Astrocyte (in vitro differentiated cells and primary cell): ENCODE measurements around the gene ZNF8. TPM values are rescaled to one million over a fixed set of nuclear protein-coding genes. Genes with fewer than 3 reads are reported as not detected.

ENCODE experiments used
- DNase-seq: peaks from one replicate; pipeline ENCODE4 v3.0.0-alpha.2; 2010; ENCODE audit warnings: low read depth
- FAIRE-seq: peaks from 2 replicates; lab custom pipeline; 2011; peaks lifted over from hg19 to GRCh38; lab: Jason Lieb, UNC
- H2AFZ ChIP-seq: 2 replicates; pipeline ENCODE4 v1.6.0; 2012; ENCODE audit warnings: low read depth, low read length, inconsistent platforms
- H3K27ac ChIP-seq: 2 replicates; pipeline ENCODE4 v1.5.1; 2011; ENCODE audit warnings: low read depth, low read length, inconsistent platforms
- H3K27me3 ChIP-seq: 2 replicates; pipeline ENCODE4 v1.6.0; 2011; ENCODE audit warnings: low read length, inconsistent platforms; ENCODE audit not compliant: insufficient read depth
- H3K36me3 ChIP-seq: 2 replicates; pipeline ENCODE4 v1.5.1; 2011; ENCODE audit warnings: low read length, inconsistent platforms; ENCODE audit not compliant: insufficient read depth
- H3K4me1 ChIP-seq: 2 replicates; pipeline ENCODE4 v1.5.1; 2011; ENCODE audit warnings: low read length, inconsistent platforms; ENCODE audit not compliant: insufficient read depth
- H3K4me2 ChIP-seq: 2 replicates; pipeline ENCODE4 v1.6.0; 2012; ENCODE audit warnings: low read length, inconsistent platforms
- H3K4me3 ChIP-seq: 2 replicates; pipeline ENCODE4 v1.5.1; 2011; ENCODE audit warnings: low read depth, mild to moderate bottlenecking, low read length, inconsistent platforms; ENCODE audit not compliant: insufficient read depth
- H3K79me2 ChIP-seq: 2 replicates; pipeline ENCODE4 v1.6.0; 2012; ENCODE audit warnings: mild to moderate bottlenecking, low read length, inconsistent platforms; ENCODE audit not compliant: insufficient read depth
- H3K9ac ChIP-seq: 2 replicates; pipeline ENCODE4 v1.6.0; 2012; ENCODE audit warnings: mild to moderate bottlenecking, low read length, inconsistent platforms
- H3K9me3 ChIP-seq: 2 replicates; pipeline ENCODE4 v1.5.1; 2012; ENCODE audit warnings: low read depth, mild to moderate bottlenecking, low read length, inconsistent platforms; ENCODE audit not compliant: insufficient read depth
- H4K20me1 ChIP-seq: 2 replicates; pipeline ENCODE4 v1.6.0; 2012; ENCODE audit warnings: low read length, inconsistent platforms; ENCODE audit not compliant: insufficient read depth
- H3K27ac Mint-ChIP-seq: one replicate; pipeline ENCODE4 v1.8.0; 2021; ENCODE audit warnings: mild to moderate bottlenecking, mixed read lengths; ENCODE audit not compliant: unreplicated experiment
- H3K27me3 Mint-ChIP-seq: one replicate; pipeline ENCODE4 v1.8.0; 2021; ENCODE audit warnings: low read depth, mixed read lengths; ENCODE audit not compliant: unreplicated experiment
- H3K36me3 Mint-ChIP-seq: one replicate; pipeline ENCODE4 v1.8.0; 2021; ENCODE audit warnings: low read depth, mixed read lengths; ENCODE audit not compliant: unreplicated experiment
- H3K4me1 Mint-ChIP-seq: one replicate; pipeline ENCODE4 v1.8.0; 2021; ENCODE audit warnings: low read depth, mixed read lengths; ENCODE audit not compliant: unreplicated experiment
- H3K4me3 Mint-ChIP-seq: one replicate; pipeline ENCODE4 v1.8.0; 2021; ENCODE audit warnings: mild to moderate bottlenecking, moderate library complexity, mixed read lengths; ENCODE audit not compliant: unreplicated experiment
- H3K9me3 Mint-ChIP-seq: one replicate; pipeline ENCODE4 v1.8.0; 2021; ENCODE audit warnings: mild to moderate bottlenecking, mixed read lengths; ENCODE audit not compliant: unreplicated experiment
- CTCF ChIP-seq: IDR thresholded peaks from 2 replicates; pipeline ENCODE4 v1.5.1; 2011; ENCODE audit warnings: low read depth, mild to moderate bottlenecking, inconsistent platforms, low read length, moderate library complexity; ENCODE audit not compliant: insufficient read depth
- EZH2 ChIP-seq: IDR thresholded peaks from 2 replicates; pipeline ENCODE4 v1.6.1; 2012; ENCODE audit warnings: mild to moderate bottlenecking, low read length, inconsistent platforms; ENCODE audit not compliant: insufficient read depth
- total RNA-seq: library from RNA; stranded (reverse); gene quantifications from 2 replicates; pipeline ENCODE4 v1.2.1, GENCODE V29; 2021

The ZNF8 gene
- total RNA-seq, 1 donor from 2014 or later = 10.0 TPM

GRCh38 chr19:58326914-58327726 is 48.4 kb downstream of the ZNF8 start, which contains the start of gene ZSCAN22:
Gene ZSCAN22 (plus strand): TSS chr19:58326994. CDS start chr19:58334803, 7,809 bp downstream.
- Histone ChIP-seq H3K36me3 (no peaks in the 10 kb centered on the region), H3K9me3 (no peaks in the 10 kb centered on the region), H3K27ac (peak within 1 kb of the TSS; percentile 77), H3K27me3 (no peaks in the 10 kb centered on the region), H3K9ac (peak within 1 kb of the TSS; percentile 88), H3K79me2 (peaks cover 49% of the 10 kb centered on the region), H2AFZ (peak within 1 kb of the TSS; percentile 90), H3K4me1 (peaks cover 26% of the 10 kb centered on the region), H3K4me2 (peak within 1 kb of the TSS; percentile 88), H3K4me3 (peak within 1 kb of the TSS; percentile 84), H4K20me1 (peaks cover 41% of the 10 kb centered on the region)
- no peak within 1 kb of the TSS for H3K4me3 Mint-ChIP-seq
- no peak within 1 kb of the TSS for H3K27ac Mint-ChIP-seq
- no peak for FAIRE-seq
- DNase-seq = peak; percentile 93
- no peaks in the 10 kb centered on the region for H3K27me3 Mint-ChIP-seq
- TF ChIP-seq EZH2 (no peak), CTCF (no peak)
- H3K36me3 Mint-ChIP-seq = peaks cover 6% of the 10 kb centered on the region
- peaks cover 7% of the 10 kb centered on the region for H3K4me1 Mint-ChIP-seq
- H3K9me3 Mint-ChIP-seq = no peaks in the 10 kb centered on the region

GRCh38 chr19:58328999-58329398 is 50.2 kb downstream of the ZNF8 start:
- TF ChIP-seq CTCF = no peak
- TF ChIP-seq EZH2 = no peak
- no peak overlapping the region for H3K9ac ChIP-seq
- FAIRE-seq = no peak
- DNase-seq = no peak
- no peaks in the 10 kb centered on the region for H3K36me3 ChIP-seq
- peaks cover 29% of the 10 kb centered on the region for H4K20me1 ChIP-seq
- H3K9me3 ChIP-seq = no peaks in the 10 kb centered on the region
- Mint-ChIP-seq H3K27me3 (no peaks in the 10 kb centered on the region), H3K4me3 (no peak overlapping the region), H3K27ac (no peak overlapping the region), H3K36me3 (no peaks in the 10 kb centered on the region), H3K4me1 (peaks cover 7% of the 10 kb centered on the region), H3K9me3 (no peaks in the 10 kb centered on the region)
- no peaks in the 10 kb centered on the region for H3K27me3 ChIP-seq
- no peak overlapping the region for H3K4me3 ChIP-seq
- H2AFZ ChIP-seq = no peak overlapping the region
- H3K4me2 ChIP-seq = no peak overlapping the region
- peaks cover 49% of the 10 kb centered on the region for H3K79me2 ChIP-seq
- H3K27ac ChIP-seq = no peak overlapping the region
- H3K4me1 ChIP-seq = peaks cover 26% of the 10 kb centered on the region

- H3K4me1 ChIP-seq = peaks cover 25% of the 10 kb centered on the region
- DNase-seq = peak; percentile 68
- no peaks in the 10 kb centered on the region for H3K9me3 ChIP-seq
- no peaks in the 10 kb centered on the region for H3K36me3 ChIP-seq
- no peak overlapping the region for H3K9ac ChIP-seq
- H3K36me3 Mint-ChIP-seq = peaks cover 8% of the 10 kb centered on the region
- H4K20me1 ChIP-seq = peaks cover 19% of the 10 kb centered on the region
- TF ChIP-seq EZH2 (no peak), CTCF (no peak)
- H3K4me3 ChIP-seq = no peak overlapping the region
- peak overlapping the region; percentile 48 for H3K27ac Mint-ChIP-seq
- H3K27ac ChIP-seq = no peak overlapping the region
- H3K4me2 ChIP-seq = peak overlapping the region; percentile 42
- no peak for FAIRE-seq
- H3K27me3 ChIP-seq = no peaks in the 10 kb centered on the region
- H3K4me1 Mint-ChIP-seq = peaks cover 7% of the 10 kb centered on the region
- peaks cover 37% of the 10 kb centered on the region for H3K79me2 ChIP-seq
- H2AFZ ChIP-seq = no peak overlapping the region
- H3K27me3 Mint-ChIP-seq = no peaks in the 10 kb centered on the region
- no peaks in the 10 kb centered on the region for H3K9me3 Mint-ChIP-seq
- no peak overlapping the region for H3K4me3 Mint-ChIP-seq
Observed at GRCh38 chr19:58330458-58330857, 51.7 kb downstream of the ZNF8 start.
